HCT116 (cell line): ENCODE data around the gene OPRL1. TPM values are rescaled to one million over a fixed set of nuclear protein-coding genes. Genes with fewer than 3 reads are reported as not detected.

Experiments used
- ATAC-seq: fragments of 200-7000 bp; cut with Tn5 transposase; 2 replicates; pipeline ENCODE4 v1.9.1; 2020; ENCODE audit warnings: mild to moderate bottlenecking, moderate library complexity
- BruUV-seq: library from RNA; stranded (reverse); fragments of 400-500 nt; replicated peaks from 2 replicates; lab custom pipeline; 2021; lab: Mats Ljungman, UMichigan
- CTCF ChIA-PET: fragments of 300-600 bp; sonication (Branson Sonifier 250); formaldehyde crosslinking; loops from one replicate; lab custom pipeline; 2021; ENCODE audit warnings: antibody characterized with exemption; lab: Charles Lee
- POLR2A ChIA-PET: fragments of 300-600, 350-600 bp; sonication (Branson Sonifier 250); formaldehyde crosslinking; loops from one replicate; lab custom pipeline; 2021; ENCODE audit warnings: antibody characterized with exemption; lab: Charles Lee
- RAD21 ChIA-PET, 2 experiments: fragments of 300-600 bp; sonication (Branson Sonifier 250); formaldehyde crosslinking; loops; one replicate each; lab custom pipeline; 2023; ENCODE audit warnings: low total read pairs in 2 of 2; ENCODE audit not compliant: uncharacterized antibody in 2 of 2, unreplicated experiment in 2 of 2, low non-redundant PET in 1 of 2; lab: Charles Lee
- DNase-seq: peaks from one replicate; pipeline ENCODE4 v3.0.0-alpha.2; 2010; ENCODE audit warnings: low read depth, low spot score
- H2AFZ ChIP-seq: fragments of 200-600 bp; shearing (Covaris generic), sonication (generic); 2 replicates; pipeline ENCODE4 v1.6.1; 2017; ENCODE audit warnings: low read depth, mixed run types, mixed read lengths, antibody characterized with exemption, low read length; ENCODE audit not compliant: poor library complexity, severe bottlenecking
- H3K27ac ChIP-seq: 2 replicates; pipeline ENCODE4 v1.5.1; 2012; ENCODE audit warnings: low read depth, low read length
- H3K27me3 ChIP-seq: fragments of 200-600 bp; sonication (generic); 2 replicates; pipeline ENCODE4 v1.6.1; 2016; ENCODE audit warnings: mixed run types, low read length, mixed read lengths; ENCODE audit not compliant: insufficient read depth
- H3K36me3 ChIP-seq, 2 experiments: fragments of 200-500 bp in 1 of 2; fragments of 200-600 bp in 1 of 2; sonication (Bioruptor generic) in 1 of 2; sonication (generic) in 1 of 2; 2 replicates each; pipeline versions ENCODE4 v1.5.1 to v1.6.1; 2014 to 2016; ENCODE audit warnings: low read length in 2 of 2, inconsistent platforms in 1 of 2, mixed read lengths in 1 of 2, mixed run types in 1 of 2; ENCODE audit not compliant: insufficient read depth in 2 of 2, control insufficient read depth in 1 of 2
- H3K4me1 ChIP-seq, 2 experiments: fragments of 200-600 bp in 1 of 2; sonication (generic) in 1 of 2; 2 replicates each; pipeline versions ENCODE4 v1.5.1 to v1.6.1; 2012 to 2017; ENCODE audit warnings: low read length in 2 of 2, inconsistent platforms in 1 of 2, mild to moderate bottlenecking in 1 of 2, mixed read lengths in 1 of 2, mixed run types in 1 of 2, moderate library complexity in 1 of 2; ENCODE audit not compliant: insufficient read depth in 2 of 2, control insufficient read depth in 1 of 2
- H3K4me2 ChIP-seq: fragments of 200-600 bp; sonication (generic); 2 replicates; pipeline ENCODE4 v1.6.1; 2017; ENCODE audit warnings: mixed run types, low read length, mixed read lengths
- H3K4me3 ChIP-seq, 2 experiments: fragments of 200-600 bp in 1 of 2; sonication (generic) in 1 of 2; replicated peaks in 1 of 2; 2 replicates each; pipeline ENCODE4 v1.5.1; 2011 to 2016; ENCODE audit warnings: low read length in 2 of 2, control low read depth in 1 of 2, low read depth in 1 of 2, mild to moderate bottlenecking in 1 of 2, mixed read lengths in 1 of 2, mixed run types in 1 of 2
- H3K79me2 ChIP-seq: fragments of 200-600 bp; sonication (generic); 2 replicates; pipeline ENCODE4 v1.6.1; 2017; ENCODE audit warnings: mild to moderate bottlenecking, mixed run types, low read length, moderate library complexity, mixed read lengths; ENCODE audit not compliant: insufficient read depth
- H3K9ac ChIP-seq: fragments of 200-600 bp; sonication (generic); 2 replicates; pipeline ENCODE4 v1.6.1; 2016; ENCODE audit warnings: low read length, mixed read lengths
- H3K9me2 ChIP-seq: fragments of 200-600 bp; sonication (generic), shearing (Covaris generic); 2 replicates; pipeline ENCODE4 v1.6.1; 2017; ENCODE audit warnings: mixed run types, mild to moderate bottlenecking, moderate library complexity; ENCODE audit not compliant: insufficient read depth
- H3K9me3 ChIP-seq, 2 experiments: fragments of 200-500 bp in 1 of 2; fragments of 200-600 bp in 1 of 2; sonication (Bioruptor generic) in 1 of 2; sonication (generic) in 1 of 2; 2 replicates each; pipeline ENCODE4 v1.6.1; 2014 to 2017; ENCODE audit warnings: low read length in 2 of 2, mixed read lengths in 2 of 2, inconsistent platforms in 1 of 2, low read depth in 1 of 2, mild to moderate bottlenecking in 1 of 2, mixed run types in 1 of 2, moderate library complexity in 1 of 2; ENCODE audit not compliant: control insufficient read depth in 1 of 2, insufficient read depth in 1 of 2
- H4K20me1 ChIP-seq: fragments of 200-600 bp; sonication (generic), shearing (Covaris generic); 2 replicates; pipeline ENCODE4 v1.6.1; 2017; ENCODE audit warnings: mixed run types, mild to moderate bottlenecking, moderate library complexity; ENCODE audit not compliant: insufficient read depth
- CBX3 ChIP-seq: IDR thresholded peaks from 2 replicates; pipeline ENCODE4 v1.6.1; 2012; ENCODE audit warnings: low read depth
- CTCF ChIP-seq, 3 experiments: fragments of 200-600 bp in 1 of 3; sonication (generic) in 1 of 3; IDR thresholded peaks in 2 of 3; conservative IDR thresholded peaks in 1 of 3; 2 replicates each; pipeline ENCODE4 v1.5.1; 2012 to 2017; ENCODE audit warnings: low read depth in 2 of 3, low read length in 2 of 3, antibody characterized with exemption in 1 of 3, borderline replicate concordance in 1 of 3, control low read depth in 1 of 3, mild to moderate bottlenecking in 1 of 3, mixed read lengths in 1 of 3, mixed run types in 1 of 3, moderate library complexity in 1 of 3; ENCODE audit not compliant: insufficient read depth in 1 of 3
- FOSL1 ChIP-seq: IDR thresholded peaks from 2 replicates; pipeline ENCODE4 v1.6.1; 2012; ENCODE audit warnings: low read depth
- TCF7L2 ChIP-seq: IDR thresholded peaks from 2 replicates; pipeline ENCODE4 v1.7.0; 2011; ENCODE audit warnings: borderline replicate concordance, inconsistent platforms; ENCODE audit not compliant: insufficient read depth, insufficient read length; ENCODE audit errors: extremely low read depth
- YY1 ChIP-seq: IDR thresholded peaks from 2 replicates; pipeline ENCODE4 v1.6.1; 2011; ENCODE audit warnings: low read length, low read depth, moderate library complexity, mild to moderate bottlenecking; ENCODE audit not compliant: insufficient replicate concordance; ENCODE audit errors: extremely low read depth
- intact Hi-C: fragments of 100-400 bp; cut with micrococcal nuclease; formaldehyde crosslinking; loops from 2 replicates; pipeline ENCODE4 v1.10.0; 2022
- total RNA-seq: library from RNA; stranded (reverse); gene quantifications from one replicate; pipeline ENCODE4 v1.2.1, GENCODE V29; 2021; ENCODE audit not compliant: unreplicated experiment
- TF ChIP-seq, protein P1 (sequence below): IDR thresholded peaks from 2 replicates; pipeline ENCODE4 v1.6.1; 2012

Gene OPRL1
- total RNA-seq, 1 experiment from 2014 or later = 1.6 TPM

- Histone ChIP-seq H2AFZ (no peak overlapping the region), H4K20me1 (no peaks in the 10 kb centered on the region), H3K9ac (no peak overlapping the region), H3K27ac (no peak overlapping the region), H3K4me2 (no peak overlapping the region), H3K36me3 (no peaks in the 10 kb centered on the region)
- DNase-seq = no peak
- intact Hi-C loops = no loop called here
- RAD21 ChIA-PET = no interaction called here
- ATAC-seq = no peak
- BruUV-seq = no TSS peak
- TF ChIP-seq CBX3 = no peak
- no peak for TF ChIP-seq TCF7L2
- TF ChIP-seq YY1 = no peak
- TF ChIP-seq FOSL1 = no peak
- no peak for TF ChIP-seq CTCF (IDR thresholded peaks at IDR 0.05 in 2 of 3, conservative IDR thresholded peaks at IDR 0.05 in 1 of 3; ENCODE audit: borderline replicate concordance in 1 of 3, insufficient read depth in 1 of 3, low read depth in 2 of 3, low read length in 2 of 3)
- TF ChIP-seq, protein P1, sequence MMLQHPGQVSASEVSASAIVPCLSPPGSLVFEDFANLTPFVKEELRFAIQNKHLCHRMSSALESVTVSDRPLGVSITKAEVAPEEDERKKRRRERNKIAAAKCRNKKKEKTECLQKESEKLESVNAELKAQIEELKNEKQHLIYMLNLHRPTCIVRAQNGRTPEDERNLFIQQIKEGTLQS = no peak
- TF ChIP-seq, all 23 proteins: peak for 0
- Histone ChIP-seq H3K4me1 (peaks cover 4 to 13% of the 10 kb centered on the region in 2 experiments; a peak in 2 of 4 replicates), H3K4me3 (no peak overlapping the region), H3K79me2 (no peaks in the 10 kb centered on the region), H3K27me3 (no peaks in the 10 kb centered on the region), H3K9me2 (no peaks in the 10 kb centered on the region), H3K9me3 (no peaks in the 10 kb centered on the region)
- CTCF ChIA-PET = no interaction called here
- POLR2A ChIA-PET = no interaction called here
Measured at GRCh38 chr20:64103871-64104666, 24.2 kb downstream of the OPRL1 start.
